GM21390 (cell line): ENCODE measurements around the gene SAP30BP.

Experiments used
- ATAC-seq: cut with Tn5 transposase; IDR thresholded peaks from one replicate; pipeline ENCODE4 v1.9.1; 2021; ENCODE audit not compliant: unreplicated experiment

The SAP30BP gene

DNA sequence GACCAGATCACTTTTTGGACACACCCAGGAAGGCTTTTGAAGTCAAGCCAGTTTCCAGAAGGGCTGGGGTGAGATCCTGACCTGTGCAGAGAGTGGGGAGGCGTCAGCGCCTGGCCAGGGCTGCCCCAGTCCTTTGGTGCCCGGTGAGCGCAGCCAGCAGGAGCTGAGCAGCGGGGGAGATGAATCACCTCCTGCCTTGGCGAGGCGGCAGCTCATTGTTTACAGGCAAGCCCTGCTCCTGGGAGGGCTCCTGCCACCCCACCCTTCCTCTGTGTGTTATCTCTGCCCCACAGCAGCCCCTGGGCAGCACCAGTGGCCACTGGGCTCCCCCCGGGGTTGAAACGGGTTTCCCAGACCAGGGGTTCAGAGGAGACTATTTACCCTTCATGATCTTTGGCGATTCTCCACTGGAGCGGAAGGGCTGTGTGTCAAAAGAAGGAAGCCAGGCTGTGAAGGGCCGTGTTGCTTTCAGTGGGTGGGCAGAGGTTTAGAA, 40.0 kb downstream of the SAP30BP start:
- no peak for ATAC-seq

DNA sequence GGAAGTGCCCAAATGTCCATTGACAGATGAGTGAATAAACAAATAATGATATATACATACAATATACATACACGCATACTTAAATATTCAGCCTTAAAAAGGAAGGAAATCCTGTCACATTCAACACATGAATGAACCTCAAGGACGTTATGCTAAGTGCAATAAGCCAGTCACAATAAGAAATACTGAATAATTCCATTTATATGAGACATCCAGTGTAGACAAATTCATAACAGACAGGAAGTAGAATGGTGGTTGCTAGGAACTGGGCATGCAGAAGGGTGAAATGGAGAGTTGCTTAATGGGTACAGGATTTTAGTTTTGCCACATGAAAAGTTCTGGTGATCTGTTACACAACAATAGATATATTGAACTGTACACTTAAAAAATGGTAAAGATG, 45.3 kb downstream of the SAP30BP start:
- no peak for ATAC-seq

DNA sequence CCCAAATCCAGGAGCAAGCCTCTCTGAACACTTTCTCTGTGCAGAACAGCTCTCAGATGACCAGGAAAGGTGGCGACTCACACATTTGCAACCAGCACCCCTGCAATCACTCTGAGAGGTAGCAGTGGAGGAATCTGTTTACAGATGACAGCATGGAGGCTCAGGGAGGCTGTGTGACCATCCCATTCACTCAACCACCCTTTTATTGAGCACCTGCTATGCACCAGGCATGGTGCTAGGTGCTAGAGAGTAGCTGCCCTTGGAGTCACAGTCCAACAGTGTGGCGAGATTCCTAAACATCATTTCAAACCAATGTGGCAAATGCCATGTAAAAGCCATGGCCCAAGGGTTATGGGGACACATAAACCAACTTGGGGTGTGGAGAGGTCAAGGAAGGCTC, 52.6 kb downstream of the SAP30BP start:
- no peak for ATAC-seq

DNA sequence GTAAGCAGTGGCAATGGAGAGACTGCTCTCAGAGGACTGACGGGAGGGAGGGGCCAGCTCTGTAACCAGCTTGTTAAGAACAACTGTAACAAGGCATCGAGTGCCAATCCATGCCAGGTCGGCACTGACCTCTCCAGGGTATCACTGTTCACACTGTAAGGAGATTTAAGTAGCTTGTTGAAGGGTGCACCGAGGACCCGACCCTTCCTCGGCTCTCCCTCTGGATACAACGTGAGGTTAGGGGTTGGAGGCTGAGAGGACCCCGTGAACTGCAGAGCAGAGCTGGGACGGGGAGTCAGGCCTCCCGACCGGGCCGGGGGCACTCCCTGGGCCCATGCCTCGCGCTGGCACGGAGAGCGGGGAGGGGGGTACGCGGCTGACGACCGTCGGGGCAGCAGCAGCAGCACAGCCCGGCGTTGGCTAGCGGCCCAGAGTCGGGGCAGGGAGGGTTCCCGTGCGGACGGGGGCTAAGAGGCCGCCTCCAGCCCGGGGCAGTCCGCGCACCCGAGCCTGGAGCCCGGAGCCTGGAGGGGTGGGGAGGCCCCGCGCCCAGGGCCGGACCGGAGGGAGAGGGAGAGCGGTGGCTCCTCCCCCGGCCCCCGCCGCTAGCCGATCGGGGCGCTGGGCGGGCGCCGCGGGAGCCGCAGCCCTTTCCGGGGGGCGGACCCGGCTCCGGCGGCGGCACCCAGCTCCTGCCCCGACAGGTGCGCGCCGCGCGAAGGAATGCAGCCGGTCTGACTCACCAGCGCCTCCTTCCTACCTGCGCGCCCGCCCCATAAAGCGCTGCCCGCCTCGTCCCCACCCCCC, 53.7 kb downstream of the SAP30BP start, which contains the start of gene ITGB4:
Gene ITGB4 (plus strand): TSS at position 804 of the 807 bp plus-strand sequence. CDS start 3,245 bp downstream, outside the sequence.
- ATAC-seq = no peak

DNA sequence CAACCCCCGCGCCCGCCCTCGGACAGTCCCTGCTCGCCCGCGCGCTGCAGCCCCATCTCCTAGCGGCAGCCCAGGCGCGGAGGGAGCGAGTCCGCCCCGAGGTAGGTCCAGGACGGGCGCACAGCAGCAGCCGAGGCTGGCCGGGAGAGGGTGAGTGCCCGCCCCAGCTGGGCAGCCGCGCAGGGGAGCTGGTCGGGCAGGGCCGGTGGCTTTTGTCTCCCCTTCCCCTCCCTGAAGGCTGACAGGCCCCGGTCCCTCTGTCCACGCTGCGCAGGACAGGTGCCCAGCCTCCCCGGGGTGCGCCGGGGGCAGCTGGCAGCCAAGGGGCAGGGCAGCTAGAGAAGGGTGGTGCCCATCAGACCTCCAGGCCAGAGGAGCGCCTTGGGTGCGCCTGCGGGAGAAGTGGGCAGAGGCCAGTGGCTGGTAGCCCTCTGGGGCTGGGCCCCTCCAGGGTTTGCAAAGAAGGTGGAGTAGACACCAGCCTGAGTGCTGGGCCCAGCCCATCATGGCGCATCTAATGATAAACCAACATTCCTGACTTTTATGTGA, 54.4 kb downstream of the SAP30BP start:
- no peak for ATAC-seq

DNA sequence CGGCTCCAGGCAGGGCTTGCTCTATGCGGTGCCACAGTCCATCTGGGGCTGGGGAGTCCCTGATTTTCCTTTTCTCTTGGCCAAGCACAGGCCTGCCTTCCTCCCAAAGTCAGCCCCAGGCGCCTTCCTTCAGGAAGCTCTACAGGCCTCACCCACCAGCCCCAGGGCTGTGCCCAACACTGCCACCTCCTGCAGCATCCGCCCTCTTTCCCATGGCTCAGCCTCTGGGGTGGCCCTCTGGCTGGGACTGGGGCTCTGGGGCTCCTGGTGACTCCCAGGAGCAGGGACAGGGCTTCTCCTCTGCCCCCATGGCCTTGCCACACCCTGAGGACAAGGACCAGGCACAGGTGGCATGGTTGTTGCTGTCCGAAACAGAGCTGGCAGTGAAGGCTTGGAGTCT, 54.9 kb downstream of the SAP30BP start:
- ATAC-seq = no peak

DNA sequence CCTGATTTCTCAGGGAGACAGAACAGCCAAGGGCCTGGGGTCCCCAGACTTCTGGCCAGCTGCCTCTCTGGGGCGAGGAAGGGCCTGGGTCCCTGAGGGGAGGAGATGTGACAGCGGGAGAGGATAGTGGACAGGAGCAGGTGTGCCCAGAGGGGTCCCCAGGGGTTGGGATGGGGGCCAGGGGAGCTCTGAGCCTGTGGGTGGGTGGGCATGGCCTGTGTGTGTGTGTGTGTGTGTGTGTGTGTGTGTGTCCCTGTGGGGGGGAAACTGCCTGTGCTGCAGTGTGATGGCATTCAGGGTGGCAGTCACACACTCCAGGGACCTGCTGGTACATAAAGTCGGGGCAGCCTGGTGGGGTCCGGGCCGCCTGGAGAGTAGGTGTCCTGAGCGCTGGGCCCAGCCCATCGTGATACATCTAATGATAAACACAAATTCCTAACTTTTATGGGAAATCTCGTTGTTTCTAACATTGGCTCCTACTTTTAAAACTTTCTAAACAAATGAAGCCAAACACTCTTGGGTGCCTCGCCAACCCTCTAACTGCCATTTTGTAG, 55.5 kb downstream of the SAP30BP start:
- ATAC-seq = no peak

DNA sequence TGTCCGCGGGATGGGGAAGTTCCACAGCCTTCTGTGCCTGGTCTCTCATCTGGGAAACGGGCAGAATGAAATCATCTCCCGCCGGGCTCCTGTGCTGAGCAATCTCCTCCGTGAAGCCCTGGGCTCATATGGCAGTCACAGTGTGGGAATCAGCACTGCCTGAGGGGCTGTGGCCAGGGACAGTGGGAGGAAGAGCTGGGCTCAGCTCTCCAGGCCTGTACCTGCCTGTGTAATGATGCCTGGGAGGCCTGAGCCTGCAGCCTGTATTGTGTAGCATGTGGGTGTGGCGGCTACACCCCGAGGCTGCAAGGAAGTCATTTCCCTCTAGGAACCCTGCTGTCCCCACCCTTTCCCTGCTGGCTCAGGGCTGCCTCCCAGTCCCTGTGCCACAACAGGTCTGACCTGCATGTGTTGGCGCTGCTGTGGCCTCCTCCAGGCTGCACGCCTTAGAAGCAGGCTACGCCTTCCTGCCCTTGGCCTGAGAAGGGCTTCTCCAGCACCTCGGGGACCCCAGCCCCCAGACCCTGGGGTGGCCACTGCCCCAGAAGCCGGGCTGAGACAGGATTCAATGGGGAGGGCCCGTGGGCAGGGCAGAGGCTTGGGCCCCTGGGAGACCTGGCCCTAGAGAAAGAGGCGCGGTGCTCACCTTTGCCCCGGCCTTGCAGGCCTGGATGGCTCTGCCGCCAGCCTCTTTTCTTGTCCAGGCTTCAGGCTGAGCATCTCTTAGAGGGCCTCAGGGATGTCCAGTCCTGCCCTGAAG, 56.2 kb downstream of the SAP30BP start:
- ATAC-seq = no peak

DNA sequence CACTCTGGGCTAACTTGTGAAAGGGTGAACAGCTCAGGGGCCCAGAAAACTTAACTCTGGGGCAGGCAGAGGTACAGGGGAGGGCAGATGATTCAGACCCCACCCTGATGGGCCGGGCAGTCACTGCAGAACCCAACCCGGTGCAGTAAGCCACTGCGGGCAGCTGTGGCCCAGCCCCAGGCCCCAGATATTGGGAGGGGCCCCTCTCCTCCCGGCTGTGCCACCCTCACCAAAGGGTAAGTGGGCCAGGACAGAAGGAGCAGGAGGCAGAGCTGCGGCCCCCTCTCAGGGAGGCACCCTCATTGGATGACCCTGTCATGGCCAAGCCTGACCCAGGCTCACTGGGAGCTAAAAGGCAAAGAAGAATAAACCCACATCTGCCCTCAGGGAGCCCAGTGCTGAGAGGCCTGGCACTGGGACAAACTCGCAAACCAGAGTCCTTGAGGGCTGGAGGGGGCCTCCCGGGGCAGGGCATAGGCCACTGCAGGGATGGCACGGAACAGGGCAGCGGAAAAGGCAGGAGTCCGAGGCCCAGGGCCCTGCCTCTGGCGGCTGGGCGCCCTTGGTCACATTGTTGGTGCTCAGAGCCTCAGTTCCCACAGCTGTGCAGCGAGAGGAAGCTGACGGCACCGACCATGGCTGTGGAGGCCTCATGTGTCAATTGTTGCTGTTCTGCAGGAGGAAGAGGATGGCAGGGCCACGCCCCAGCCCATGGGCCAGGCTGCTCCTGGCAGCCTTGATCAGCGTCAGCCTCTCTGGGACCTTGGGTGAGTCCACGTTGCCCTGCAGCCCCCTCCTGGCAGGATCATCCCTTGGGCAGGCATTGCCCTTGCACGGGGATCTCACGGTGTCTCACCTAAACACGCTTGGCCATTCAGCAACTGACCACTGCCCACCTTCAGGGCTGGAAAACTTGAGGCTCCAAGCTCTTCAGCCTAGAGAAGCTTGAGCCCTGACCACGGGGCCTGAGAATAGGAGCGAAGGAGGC, 57.2 kb downstream of the SAP30BP start:
- ATAC-seq = no peak

DNA sequence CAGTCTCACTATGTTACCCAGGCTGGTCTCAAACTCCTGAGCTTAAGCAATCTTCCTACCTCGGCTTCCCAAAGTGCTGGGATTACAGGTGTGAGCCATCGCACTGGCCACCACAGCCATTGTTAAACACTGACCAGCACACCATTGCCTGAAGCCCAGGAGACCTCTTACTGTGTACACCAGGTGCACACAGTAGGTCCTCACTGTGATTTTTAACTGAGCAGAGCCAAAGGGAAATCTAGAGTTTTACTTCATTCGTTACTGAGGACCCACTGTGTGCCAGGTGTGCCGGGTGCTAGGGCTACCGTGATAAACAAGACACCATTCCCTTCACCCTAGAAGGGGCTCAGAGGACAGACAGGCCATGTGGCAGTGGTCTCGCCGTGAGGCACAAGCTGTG, 58.4 kb downstream of the SAP30BP start:
- ATAC-seq = no peak

DNA sequence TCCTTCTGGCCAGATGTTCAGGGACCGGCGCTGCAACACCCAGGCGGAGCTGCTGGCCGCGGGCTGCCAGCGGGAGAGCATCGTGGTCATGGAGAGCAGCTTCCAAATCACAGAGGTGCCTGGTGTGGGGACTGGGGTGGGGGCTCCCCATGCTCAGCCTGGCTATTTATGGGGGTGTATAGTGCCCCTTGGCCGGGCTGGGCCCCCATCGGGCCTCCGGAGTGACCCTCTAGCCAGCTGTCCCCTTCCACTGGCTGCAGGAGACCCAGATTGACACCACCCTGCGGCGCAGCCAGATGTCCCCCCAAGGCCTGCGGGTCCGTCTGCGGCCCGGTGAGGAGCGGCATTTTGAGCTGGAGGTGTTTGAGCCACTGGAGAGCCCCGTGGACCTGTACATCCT, 60.3 kb downstream of the SAP30BP start:
- no peak for ATAC-seq

DNA sequence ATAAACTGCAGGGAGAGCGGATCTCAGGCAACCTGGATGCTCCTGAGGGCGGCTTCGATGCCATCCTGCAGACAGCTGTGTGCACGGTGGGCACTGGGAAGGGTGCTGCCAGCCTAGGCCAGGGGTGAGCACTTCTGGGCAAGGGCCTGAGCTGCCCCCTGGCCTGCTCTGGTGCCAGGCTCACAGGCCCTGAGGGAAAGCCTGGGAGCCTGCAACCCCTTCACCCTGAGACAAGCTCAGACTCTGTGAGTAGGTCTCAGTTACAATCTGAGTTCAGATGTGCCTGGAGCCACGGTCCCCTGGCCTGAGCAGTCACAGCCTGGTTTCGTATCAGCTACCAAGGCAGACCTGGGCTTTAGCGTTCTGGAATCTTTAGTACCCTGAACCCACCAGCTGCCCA, 62.2 kb downstream of the SAP30BP start:
- ATAC-seq = no peak

DNA sequence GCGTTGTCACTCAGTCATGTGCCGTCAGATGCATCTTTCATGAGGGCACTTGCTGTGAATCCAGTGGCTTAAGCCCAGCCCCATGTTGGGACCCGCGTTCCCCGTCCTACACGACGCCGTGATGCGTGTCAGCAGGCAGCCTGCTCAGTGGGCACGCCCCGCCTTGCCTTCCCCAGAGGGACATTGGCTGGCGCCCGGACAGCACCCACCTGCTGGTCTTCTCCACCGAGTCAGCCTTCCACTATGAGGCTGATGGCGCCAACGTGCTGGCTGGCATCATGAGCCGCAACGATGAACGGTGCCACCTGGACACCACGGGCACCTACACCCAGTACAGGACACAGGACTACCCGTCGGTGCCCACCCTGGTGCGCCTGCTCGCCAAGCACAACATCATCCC, 62.9 kb downstream of the SAP30BP start:
- ATAC-seq = no peak

DNA sequence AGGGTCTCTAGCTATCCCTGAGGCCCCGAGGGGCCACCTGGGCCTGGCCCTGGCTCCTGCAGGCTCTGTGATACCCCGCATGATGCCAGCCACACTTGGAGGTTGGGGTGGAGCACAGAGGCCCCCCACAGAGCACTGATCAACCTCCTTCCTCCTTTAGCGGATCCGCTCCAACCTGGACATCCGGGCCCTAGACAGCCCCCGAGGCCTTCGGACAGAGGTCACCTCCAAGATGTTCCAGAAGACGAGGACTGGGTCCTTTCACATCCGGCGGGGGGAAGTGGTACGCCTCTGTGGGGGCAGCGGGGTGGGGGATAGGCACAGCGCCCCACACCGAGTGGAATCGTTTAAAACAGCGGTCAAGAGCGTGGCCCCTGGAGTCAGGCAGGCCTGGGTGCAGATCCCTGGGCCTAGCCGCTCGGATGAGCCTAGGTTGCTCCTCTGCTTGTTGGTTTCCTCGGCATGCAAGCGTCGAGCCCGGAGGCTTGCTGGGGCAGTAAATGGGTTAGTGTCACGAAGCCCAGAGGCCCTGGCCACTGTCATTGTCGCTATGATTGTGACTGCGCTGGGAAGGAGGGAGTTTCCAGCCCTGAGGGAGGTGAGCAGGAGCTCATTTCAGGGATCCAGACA, 64.1 kb downstream of the SAP30BP start:
- ATAC-seq = no peak

DNA sequence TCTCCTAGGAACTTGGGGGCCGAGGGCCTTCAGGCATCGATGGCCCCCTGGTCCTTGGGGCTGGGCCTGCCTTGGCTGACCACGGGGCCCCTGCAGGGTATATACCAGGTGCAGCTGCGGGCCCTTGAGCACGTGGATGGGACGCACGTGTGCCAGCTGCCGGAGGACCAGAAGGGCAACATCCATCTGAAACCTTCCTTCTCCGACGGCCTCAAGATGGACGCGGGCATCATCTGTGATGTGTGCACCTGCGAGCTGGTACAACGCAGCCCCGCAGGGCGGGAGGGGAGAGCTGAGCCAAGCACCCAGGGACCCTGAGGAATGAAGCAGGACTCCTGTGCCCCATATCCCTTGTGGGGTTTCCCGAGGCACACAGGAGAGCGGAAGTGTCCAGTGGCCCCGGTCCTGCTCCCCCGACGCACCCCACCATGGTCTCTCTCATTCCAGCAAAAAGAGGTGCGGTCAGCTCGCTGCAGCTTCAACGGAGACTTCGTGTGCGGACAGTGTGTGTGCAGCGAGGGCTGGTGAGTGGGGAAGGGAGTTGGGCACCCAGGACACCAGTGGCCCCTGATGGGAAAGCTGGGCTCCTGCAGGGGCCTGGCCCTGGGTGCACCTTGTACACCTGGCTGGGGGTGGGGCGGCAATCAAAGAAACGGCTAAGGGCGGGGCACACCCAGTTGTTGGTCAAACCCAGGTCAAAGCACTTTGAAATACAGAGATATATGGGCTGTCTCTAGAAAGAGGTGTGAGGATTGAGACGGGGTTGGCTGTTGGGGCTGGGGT, 64.8 kb downstream of the SAP30BP start:
- no peak for ATAC-seq

DNA sequence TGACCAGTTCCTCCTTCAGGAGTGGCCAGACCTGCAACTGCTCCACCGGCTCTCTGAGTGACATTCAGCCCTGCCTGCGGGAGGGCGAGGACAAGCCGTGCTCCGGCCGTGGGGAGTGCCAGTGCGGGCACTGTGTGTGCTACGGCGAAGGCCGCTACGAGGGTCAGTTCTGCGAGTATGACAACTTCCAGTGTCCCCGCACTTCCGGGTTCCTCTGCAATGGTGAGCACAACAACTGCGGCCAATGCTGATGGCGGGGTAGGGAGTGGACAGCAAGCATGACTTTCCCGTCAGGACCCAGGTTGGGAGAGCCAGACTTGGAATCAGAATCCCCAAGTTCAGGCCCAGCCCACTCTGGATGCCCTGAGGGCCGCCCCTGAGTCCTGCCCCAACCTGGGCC, 66.3 kb downstream of the SAP30BP start:
- no peak for ATAC-seq

DNA sequence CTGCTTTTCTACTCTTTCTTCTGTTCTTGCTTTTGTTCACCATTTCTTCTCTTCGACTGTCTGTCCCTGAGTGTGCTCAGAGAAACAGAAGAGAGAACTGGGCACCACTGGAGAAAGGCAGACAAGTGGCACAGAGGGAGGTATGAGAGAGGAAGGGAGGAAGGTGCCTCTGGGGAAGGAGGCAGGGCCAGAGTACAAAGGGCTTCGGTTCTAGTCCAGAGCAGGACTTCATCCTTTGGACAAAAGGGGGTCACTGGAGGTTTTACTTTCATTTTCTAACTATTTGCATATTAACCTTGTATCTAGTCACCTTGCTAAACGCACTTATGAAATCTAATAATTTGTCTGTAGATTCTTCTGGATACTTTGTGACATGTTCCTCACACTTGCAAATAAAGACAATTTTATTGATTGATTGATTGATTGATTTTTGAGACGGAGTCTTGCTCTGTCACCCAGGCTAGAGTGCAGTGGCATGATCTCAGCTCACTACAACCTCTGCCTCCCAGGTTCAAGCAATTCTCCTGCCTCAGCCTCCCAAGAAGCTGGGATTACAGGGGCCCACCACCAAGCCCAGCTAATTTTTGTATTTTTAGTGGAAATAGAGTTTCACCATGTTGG, 67.6 kb downstream of the SAP30BP start:
- ATAC-seq = no peak

DNA sequence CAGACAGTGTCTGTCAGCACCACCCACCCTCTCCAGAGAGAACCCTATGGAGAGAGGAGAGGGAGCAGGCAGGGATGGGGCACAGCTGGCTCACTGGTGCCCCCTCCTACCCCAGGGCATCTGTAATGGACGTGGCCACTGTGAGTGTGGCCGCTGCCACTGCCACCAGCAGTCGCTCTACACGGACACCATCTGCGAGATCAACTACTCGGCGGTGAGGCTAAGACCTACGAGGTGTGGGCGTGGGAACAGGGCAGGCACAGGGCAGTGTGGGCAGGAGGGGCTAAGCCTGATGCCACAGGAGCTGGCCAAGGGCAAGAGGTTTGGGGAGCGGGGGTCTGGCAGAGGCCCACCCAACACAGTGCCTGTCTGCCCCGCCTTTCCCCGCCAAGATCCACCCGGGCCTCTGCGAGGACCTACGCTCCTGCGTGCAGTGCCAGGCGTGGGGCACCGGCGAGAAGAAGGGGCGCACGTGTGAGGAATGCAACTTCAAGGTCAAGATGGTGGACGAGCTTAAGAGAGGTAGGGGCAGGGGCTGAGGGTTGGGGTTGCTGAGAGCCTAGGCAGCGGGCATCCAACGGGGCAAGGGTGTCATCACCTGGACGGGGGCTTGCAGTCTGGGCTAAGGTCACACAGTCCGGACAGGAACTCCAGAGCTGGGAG, 69.2 kb downstream of the SAP30BP start:
- ATAC-seq = no peak
